HG03108 (cell line): ENCODE measurements around the gene FRMD4A.
"Not testable (repeated sequence)": the region's sequence is repeated elsewhere in the genome, so short reads cannot be mapped to it uniquely, and the experiment has no call there.

ENCODE experiments used
- ATAC-seq: cut with Tn5 transposase; IDR thresholded peaks from one replicate; pipeline ENCODE4 v1.9.1; 2021; ENCODE audit warnings: moderate library complexity; ENCODE audit not compliant: unreplicated experiment

FRMD4A gene

DNA sequence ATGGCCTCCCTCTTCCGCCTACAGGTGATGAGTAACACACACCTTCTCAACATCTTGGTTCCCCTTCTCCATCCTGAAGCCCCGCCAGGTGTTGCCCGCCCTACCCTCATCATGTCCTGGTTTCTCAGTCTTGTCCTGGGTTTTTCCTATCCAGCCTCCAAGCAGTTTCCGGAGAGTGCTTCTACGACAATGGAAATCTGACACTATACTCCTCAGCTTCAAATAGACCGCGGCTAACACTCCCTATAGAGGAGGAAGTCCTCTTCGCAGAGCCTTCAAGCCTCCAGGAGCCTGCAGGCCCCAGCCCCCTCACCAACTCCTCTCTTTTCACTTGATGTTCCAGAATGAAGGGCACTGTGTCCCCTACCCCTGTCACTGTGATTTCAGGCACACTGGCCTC is 596.6 kb downstream of the FRMD4A start:
- ATAC-seq = no peak

DNA sequence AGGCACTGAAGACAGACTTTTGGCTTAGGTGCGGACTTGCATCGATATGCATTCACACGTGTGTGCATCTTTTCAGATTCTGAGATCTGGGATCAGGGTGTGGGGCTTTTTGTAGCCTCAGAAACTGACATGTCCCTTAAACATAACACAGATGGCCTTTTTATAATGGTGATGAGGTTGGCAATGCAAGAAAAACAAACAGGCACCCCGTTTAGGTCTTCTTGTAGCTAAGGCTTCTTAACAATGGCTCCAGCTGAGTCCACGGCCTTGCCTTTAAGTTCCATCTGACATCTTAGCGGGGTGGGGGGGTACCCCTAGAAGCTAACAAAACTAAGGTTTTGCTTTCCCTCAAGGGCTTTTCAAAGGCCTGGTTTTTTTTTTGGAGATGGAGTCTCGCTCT is 597.7 kb downstream of the FRMD4A start:
- ATAC-seq = no peak

DNA sequence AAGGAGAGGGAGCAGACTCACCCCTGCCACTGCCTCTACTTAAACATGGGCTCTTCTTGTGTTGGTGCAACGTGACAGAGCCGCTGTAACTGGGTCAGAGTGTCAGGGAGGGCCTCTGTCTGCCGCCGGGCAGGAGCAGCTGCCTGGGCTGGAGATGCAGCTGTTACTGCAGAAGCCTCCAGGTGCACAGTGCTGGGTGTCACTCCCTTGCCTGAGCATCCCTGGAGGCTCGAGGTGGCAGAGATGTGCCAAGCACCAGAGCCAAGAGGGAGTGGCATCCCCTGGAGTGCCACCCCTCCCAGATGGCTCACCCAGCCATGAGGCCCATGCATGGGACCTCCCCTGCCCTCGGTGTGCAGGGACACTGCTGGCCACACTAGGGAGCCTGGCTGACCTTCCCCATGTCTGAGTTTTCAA is 598.3 kb downstream of the FRMD4A start:
- no peak for ATAC-seq

DNA sequence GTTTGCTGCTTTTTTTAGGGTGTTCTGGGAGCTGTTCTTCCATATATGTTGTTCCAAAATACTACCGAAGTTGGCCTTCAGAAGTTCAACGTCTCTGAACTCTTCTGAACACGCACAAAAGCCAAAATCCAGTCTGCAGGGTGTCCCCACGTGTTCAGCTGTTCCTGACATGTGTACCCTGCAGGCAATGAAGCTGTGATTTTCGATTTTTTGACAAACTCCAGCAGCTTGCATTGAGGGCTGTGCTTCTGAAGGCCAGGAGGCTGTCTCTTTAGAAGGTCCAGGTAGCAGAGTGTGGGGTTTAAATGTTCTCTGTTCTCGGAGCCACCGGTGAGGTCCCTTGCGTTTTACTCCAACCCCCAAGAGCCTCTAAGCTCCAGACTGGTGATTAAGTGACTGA is 598.9 kb downstream of the FRMD4A start:
- ATAC-seq = no peak

DNA sequence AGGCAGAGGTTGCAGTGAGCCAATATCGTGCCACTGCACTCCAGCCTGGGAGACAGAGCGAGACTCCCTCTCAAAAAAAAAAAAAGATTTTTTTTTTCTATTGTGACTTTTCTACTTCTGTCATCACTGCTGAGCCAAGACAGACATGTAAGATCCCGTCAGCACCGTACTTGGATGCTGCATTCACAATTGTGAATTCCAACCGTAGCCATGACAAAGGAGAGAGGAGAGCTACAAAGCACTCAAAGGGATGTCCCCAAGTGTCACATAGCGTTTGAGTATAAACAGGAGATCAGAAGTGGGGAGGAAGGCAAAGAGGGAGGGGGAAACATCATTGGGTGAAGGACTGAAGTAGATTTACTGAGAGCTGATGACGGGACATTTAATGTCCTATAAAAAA is 599.8 kb downstream of the FRMD4A start:
- ATAC-seq = no peak

DNA sequence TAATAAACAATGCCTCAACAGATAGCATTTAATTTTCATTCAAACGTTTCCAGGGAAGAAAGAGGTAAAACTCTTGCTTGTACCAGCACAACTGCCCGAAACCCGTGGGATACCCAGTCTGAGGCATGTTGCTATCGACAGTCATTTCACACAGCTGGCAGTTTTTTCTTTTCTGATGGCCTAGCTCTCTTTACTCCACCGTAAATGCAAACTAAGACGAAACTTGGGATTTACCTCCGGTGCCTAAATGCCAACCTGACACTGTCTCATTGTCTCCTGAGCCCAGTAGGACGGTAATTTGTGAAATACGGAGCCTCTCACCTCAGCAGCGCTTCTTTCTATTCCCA is 600.4 kb downstream of the FRMD4A start:
- no peak for ATAC-seq

DNA sequence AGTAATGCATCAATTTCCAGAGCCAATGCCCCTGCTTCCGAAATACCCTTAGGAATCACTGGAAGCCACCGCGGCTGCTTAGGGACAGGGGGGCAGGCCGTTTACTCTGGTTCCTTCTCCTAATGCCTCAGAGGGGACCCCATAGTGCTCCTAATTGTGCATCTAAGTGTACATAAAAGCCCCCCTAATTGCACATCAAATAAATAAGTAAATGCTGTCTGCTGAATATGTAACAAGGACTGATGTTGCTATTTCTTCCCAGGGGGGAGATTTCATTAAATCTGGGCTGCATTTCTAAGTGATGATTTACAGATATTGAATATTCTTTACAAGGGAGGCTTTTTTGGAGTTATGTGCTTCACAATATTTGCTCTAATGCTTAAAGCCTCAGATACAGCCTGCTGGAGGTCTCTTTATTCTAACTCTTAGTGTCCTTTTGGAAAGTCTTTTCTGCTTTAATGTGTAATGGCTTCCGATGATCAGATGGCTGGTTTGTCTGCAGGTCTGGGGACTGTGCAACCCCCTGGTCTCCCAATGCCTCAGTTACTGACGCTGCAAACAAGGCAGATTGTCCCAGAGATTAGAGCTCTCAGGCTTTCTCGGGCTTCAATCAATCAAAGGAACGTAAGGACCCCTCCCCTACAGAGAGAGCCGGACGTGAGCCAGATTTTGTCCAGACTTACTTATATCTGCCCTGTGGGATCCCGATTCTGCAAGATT is 601.0 kb downstream of the FRMD4A start:
- ATAC-seq = no peak

DNA sequence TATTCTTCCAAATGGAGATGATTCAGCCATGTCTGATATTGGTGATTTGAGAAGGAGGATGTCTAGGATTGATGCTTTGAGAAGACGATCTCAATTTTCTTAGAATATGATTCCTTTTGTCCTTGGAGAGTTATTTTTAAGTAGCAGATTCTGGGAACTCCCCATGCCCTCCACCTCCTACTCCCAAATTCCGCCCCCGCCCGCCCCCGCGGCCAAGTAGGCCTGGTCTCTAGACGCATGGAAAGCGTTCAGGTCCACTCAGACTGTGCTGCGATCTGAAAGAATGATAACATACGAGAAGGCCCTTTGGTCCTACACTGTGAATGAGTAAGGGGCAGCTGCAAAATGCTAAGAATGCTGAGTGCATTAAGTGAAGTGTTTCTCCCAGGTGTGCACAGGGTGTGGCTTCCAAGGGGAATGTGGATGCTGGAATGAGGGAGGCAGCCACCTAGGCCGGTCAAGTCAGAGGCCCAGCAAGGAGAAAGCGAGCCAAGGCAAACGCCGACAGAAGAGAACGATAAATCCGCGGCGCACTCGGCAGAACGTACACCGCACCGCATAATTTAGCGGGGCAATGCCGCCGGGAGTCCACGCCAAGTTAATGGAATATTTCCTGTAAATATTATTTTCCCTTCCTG is 601.7 kb downstream of the FRMD4A start:
- no peak for ATAC-seq

DNA sequence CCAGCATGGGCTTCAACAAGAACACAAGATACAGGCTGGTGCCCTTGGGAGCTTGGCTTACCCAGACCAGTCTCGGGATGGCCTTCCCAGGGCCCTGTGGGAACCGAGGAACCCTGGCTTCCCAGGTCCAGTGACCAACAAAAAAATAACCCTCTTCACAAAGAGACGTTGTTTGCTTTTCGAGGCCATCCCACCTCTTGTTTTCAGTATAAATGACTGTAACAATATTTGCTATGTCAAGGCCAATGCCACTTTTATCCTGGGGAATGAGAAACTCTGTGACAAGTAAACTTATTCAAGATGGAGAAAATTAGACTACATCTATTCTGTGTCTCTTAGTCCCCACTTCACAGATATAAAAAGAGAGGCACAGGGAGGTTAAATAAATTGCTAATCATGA is 605.1 kb downstream of the FRMD4A start:
- no peak for ATAC-seq

DNA sequence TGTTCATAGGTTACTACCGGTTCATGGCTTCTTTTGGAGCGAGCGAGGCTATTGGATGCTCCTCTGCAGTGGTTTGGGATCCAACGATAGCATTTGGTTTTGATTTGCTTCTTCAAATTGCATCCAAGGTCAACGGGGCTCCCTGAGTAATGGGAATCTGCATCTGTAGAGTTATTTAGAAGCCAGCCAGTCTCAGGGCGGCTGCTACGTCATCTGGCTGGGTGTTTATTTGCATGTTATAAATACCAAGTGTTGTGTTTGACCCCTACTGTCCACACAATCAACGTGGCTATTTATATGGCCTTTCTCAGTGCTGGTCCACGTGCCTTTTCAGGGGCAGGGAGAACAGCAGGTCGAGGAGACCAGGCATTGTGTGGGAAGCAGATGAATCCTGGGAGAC is 606.2 kb downstream of the FRMD4A start:
- ATAC-seq = no peak

DNA sequence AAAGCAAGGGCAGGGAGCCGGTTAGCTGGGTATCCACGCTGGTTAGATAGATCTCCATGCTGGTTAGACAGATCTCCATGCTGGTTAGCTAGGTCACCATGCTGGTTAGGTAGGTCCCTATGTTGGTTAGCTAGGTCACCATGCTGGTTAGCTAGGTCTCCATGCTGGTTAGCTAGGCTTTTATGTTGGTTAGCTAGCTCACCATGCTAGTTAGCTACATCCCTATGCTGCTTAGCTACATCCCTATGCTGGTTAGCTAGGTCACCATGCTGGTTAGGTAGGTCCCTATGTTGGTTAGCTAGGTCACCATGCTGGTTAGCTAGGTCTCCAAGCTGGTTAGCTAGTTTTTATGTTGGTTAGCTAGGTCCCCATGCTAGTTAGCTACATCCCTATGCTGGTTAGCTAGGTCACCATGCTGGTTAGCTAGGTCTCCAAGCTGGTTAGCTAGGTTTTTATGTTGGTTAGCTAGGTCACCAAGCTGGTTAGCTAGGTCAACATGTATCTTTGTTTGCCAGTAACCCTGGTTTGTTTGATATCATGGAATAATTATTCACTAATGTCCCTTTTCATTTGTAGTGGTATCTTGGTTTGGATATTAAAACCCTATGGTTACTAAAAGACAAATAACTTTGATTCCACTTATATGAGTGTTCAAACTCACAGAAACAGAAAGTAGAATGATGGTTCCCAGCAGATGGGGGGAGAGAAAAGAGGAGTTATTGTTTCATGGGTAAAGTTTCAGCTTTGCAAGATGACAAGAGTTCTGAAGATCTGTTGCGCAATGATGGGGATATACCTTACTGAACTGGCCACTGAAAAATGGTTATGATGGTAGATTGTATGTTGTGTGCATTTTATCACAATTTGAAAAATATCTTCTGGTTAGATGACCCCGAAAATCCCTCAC is 607.7 kb downstream of the FRMD4A start:
- no peak for ATAC-seq

DNA sequence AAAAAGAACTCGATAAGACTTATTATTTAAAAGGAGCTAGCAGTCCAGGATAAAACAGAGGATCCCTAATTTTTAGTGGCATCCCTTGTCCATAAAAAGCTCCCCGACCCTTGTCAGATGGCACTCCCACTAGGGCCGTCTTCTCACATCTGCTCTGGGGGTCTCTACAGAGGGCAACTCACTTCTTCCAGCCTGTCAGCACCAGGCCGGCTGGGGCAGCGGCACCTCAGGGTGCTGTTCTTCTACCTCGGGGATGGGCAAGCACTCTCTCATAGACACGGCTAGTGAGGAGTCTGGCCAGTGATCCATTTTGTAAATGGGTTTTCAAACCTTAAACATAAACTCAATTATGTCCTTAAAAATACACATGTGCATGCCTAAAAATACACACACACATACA is 609.2 kb downstream of the FRMD4A start:
- no peak for ATAC-seq

DNA sequence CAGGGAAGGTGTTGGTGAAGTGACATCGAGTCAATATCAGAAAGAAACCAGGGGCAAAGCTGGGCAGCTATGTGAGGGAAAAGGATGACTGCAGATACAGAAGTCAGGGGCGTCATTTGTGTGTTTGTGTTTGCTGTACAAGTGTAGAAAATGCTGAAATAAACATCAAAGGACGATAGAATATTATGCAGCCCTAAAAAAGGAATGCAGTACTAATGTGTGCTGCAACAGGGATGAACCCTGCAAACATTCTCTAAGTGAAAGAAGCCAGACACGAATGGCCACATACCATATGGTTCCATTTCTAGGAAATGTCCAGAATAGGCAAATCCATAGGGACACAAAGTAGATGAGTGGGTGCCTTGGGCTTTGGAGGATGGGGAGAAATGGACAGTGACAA is 610.0 kb downstream of the FRMD4A start:
- no peak for ATAC-seq

DNA sequence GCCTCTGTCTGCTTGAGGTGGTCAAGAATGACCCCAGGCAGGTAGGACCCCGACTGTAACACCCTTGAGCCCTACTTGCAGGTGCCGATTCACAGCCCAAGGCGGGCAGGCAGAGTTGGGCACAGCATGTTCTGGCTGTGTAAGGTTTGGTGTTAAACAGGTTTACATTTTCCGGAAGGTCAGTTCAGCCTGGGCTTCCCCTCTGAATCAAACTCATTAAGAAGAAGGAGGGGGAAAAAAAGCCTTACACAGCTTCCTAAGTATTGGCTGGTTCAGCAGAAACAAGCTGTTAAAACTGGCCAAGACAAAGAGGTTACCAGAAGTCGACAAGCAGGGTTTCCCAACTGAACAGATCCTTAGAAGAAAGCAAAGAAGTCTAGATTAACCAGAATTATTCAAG is 611.3 kb downstream of the FRMD4A start:
- ATAC-seq = no peak

DNA sequence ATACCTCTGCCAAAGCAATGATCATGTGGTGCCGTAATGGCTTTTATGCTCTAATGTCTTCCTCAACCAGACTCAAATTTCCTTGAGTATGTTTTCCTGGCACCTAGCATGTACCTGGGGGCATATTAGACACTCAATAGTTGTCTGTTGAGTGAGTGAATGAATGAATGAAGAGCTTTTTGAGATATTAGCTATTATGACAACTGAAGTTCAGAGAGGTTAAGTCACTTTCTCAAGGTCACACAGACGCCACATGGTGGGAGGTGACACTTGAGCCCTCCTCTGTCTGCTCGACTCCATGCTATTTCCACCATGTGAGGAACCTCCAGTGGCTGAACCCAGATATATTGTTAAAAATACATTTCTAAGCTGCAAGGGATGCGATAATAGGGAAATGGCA is 611.9 kb downstream of the FRMD4A start:
- no peak for ATAC-seq

DNA sequence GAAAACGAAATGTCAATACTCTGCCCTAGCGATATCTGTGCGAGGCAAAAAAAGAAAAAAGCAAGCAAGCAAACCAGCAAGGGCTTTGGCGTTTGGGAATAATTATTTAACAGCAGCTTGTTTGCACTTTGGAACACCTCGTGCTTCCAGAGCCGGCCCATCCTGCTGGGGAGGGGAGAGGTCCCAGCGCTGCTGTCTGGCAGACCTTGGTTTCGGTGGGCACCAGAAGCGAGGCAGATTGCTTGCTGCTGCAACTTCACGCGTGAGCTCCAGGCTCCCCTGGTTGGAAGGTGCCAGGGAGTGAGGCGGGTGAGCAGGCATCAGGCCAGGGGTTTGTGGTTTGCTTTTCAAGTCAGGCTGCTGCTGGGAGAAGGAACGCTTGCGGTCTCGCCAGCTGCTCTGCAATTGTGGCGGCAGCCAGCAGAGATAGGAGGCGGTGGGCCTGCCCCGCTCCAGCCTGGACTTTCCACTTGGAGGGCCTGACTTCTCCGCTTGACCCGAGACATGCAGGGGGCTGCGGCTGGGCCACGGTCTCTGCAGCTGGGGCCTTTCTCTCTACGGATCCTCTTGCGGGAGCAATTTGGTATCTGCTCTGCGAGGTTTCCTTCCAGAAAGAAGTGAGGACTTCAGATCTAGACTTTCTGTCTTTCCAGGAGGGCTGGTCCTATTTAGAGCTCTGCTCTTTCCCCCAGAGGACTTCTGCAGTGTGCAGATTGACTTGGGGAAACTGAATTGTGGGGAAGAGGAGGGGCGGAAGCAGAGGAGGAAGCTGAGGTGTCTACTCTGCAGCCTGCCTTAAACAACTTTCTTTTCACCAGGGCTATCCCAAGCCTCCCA is 612.6 kb downstream of the FRMD4A start:
- no peak for ATAC-seq

DNA sequence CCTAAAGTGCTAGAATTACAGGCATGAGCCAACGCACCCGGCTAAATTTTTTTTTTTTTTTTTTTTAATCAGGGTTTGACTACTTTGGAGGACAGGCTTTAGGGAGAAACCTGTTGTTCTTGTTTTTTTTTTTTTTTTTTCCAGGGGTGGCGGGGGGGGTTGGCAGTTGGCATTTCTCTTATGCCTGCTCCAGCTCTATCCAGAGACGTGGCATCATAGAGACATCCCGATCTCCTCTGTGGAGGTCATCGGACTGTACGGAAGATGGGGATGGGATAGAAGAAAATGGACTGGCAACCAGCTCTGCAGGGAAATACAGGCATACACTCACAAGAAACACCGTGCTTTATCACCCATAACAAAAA is 613.2 kb downstream of the FRMD4A start:
- no peak for ATAC-seq

DNA sequence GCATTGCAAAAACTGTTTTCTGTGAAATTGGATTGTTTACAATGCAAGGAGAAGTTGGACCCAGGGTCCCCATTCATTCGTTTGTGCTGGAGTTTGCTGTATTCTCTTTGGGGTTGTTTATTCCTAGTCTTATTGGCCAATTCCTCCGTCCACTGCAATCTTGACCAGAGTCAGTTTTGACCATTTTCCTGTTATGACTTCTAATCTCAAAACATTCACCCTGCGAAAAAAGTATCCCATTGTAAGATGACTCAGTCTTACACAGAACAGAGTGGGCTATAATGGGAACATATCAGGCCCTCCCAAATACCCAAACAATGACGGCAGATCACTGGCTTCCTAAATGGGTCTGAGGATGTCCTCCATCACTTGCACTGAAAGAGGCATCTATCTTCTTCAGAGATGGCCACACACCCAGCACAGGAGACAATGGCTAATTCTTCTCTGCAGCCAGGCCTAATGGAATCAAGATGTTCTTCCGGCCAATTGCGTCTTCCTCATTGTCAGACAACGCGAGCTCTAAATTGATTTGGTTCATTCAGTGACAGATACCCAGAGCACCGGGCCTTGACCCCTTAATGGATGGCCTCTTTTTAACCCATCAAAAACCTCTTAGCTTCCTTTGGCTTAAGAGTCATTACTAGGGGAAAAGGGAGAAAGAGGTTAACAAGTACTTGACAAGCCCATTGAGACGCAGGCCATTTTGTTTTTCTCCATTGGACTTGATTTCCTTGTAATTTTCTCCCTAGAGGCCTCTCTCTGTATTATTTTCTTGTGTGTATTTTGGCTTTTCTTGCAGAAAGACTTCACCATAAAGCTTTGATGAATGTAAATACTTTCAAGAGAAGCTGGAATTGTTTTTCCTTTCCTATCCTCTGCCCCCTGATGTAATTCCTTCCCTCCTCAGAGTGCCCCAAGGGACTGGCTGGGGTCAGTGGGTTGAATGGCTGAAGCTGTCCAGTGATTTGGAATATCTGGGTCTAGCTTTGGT is 614.3 kb downstream of the FRMD4A start:
- ATAC-seq = no peak

DNA sequence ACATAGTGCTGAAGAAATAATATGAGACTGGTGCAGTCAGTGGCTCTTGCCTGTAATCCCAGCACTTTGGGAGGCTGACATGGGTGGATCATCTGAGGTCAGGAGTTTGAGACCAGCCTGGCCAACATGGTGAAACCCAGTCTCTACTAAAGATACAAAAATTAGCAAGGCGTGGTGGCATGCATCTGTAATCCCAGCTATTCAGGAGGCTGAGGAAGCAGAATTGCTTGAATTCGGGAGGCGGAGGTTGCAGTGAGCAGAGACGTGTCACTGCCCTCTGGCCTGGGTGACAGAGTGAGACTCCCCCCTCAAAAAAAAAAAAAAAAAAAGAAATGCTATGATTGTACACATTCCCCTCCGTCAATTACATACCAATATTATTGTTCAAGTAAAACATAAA is 615.1 kb downstream of the FRMD4A start:
- not testable (repeated sequence) for ATAC-seq

DNA sequence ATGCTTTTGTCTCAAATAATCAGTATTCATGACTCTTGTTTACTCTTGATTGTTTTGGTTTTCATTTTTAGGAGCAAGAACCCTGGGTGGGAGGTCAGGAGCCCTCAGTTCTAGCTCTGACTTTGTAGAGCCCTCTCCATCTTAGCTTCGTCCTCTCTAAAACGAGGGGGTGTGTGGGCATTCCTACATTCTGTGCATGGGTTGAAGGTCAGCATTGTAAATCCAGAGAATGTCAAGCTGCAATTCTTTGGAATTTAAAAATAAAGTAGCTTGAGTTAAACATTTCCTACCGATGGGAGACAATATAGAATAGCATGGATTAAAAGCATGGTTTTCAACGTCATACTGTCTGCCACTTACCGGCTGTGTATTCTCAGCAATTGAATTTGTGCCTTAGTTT is 615.6 kb downstream of the FRMD4A start:
- no peak for ATAC-seq
